Mammary epithelial cell (primary cell): Measurements from ENCODE around the gene TRABD.

Experiments
- CTCF ChIP-seq, 2 donors: IDR thresholded peaks in 1 of 2; conservative IDR thresholded peaks in 1 of 2; 2 replicates each; pipeline ENCODE4 v1.5.1; 2011 to 2012; ENCODE audit warnings: inconsistent platforms in 2 of 2, low read length in 2 of 2, mild to moderate bottlenecking in 2 of 2, control low read depth in 1 of 2, low read depth in 1 of 2; ENCODE audit not compliant: insufficient read depth in 1 of 2; ENCODE audit errors: extremely low read depth in 1 of 2
- EZH2 ChIP-seq: IDR thresholded peaks from 2 replicates; pipeline ENCODE4 v1.6.1; 2012; ENCODE audit warnings: low read length, inconsistent platforms, borderline replicate concordance

- TF ChIP-seq CTCF (conservative IDR thresholded peaks at IDR 0.05 in 1 of 2, IDR thresholded peaks at IDR 0.05 in 1 of 2; ENCODE audit: extremely low read depth in 1 of 2, insufficient read depth in 1 of 2, low read depth in 1 of 2, low read length in 2 of 2) (no peak), EZH2 (no peak)
Measured at GRCh38 chr22:50169774-50170341, 15.9 kb upstream of the TRABD start.
